ENCODE data around the gene CDK15.
"Not testable (repeated sequence)": the region's sequence is repeated elsewhere in the genome, so short reads cannot be mapped to it uniquely, and the experiment has no call there.

CDK15 gene

GRCh38 chr2:201790989-201791388 is 15.3 kb upstream of the CDK15 start:
- DNase-seq, result no peak

- DNase-seq, result no peak
Observed at GRCh38 chr2:201793631-201794030, 12.7 kb upstream of the CDK15 start.

GRCh38 chr2:201794294-201794693 is 12.0 kb upstream of the CDK15 start:
- no peak for DNase-seq

- no peak for DNase-seq
Observed at GRCh38 chr2:201795607-201796477, 10.5 kb upstream of the CDK15 start.

GRCh38 chr2:201796478-201796865 is 9.9 kb upstream of the CDK15 start:
- no peak for DNase-seq

DNA sequence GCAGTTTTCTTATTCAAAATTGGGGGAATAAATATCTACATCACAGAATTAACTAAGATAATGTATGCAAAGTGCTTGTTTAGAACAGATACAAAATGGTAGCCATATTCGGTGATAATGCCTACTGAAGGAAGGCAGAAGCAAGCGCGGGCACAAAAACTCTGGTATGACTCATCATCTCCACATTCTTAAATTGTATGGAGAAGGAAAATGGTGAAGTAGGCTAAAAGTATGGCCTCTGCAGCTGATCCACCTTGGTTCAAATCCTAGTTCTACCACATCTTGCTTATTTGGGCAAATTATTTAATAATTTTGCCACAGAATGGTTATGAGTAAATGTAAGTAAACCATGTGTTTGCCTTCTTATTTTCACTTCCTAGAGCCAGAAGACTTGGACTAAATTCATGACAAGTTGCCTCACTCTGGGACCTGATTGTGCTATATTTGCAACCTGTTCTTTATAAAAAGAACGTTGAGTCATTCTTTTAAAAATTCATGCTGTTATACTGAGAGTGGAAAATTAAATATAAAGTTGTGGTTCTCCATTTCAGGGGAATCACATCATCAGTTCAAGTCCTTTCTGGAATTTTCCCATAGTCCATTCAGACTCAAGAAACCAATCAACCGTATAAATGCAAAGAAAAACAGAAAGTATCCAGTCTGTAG is 9.0 kb upstream of the CDK15 start:
- no peak for DNase-seq

DNA sequence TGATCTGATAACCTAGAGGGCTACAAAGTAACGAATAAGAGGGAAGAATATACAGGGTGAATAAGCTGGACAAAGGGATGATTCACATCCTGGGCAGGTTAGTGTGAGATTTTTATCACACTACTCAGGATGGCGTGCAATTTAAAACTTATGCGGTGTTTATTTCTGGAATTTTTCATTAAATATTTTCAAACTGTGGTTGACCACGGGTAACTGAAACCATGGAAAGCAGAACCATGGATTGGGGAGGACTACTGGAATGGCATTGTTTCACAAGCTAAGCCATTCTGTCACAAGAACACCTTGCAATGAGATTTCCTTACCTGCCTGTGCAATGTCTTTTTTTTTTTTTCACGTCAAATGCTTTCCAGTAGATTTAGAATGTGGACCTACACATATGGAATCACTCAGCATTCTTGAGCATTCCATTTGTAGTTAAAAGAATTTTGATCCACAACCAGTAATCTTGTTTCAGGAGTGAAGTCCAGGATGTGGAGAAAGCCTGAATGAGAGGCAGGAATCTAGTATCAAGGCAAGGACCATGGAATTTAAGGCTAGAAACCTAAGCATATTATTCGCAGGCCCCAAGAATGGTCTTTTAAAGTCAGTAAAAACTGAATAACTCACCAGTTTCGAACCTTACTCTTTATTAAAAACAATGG is 8.0 kb upstream of the CDK15 start:
- no peak for DNase-seq

DNA sequence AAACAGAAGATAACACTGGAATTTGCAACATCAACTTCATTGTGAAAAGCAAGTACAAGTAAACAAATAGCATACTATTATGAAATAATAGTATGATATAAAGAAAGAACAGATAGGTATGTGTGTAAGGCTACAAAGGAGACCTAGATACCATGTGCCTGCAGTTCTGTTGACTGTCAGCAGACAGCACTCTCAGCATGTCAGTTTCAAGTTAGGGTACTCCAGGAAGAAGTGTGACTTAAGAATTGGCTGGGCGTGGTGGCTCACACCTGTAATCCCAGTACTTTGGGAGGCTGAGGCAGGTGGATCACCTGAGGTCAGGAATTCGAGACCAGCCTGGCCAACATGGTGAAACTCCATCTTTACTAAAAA is 7.4 kb upstream of the CDK15 start:
- not testable (repeated sequence) for DNase-seq

- no peak for DNase-seq
Observed at GRCh38 chr2:201807452-201807999, 1.2 kb downstream of the CDK15 start.

DNA sequence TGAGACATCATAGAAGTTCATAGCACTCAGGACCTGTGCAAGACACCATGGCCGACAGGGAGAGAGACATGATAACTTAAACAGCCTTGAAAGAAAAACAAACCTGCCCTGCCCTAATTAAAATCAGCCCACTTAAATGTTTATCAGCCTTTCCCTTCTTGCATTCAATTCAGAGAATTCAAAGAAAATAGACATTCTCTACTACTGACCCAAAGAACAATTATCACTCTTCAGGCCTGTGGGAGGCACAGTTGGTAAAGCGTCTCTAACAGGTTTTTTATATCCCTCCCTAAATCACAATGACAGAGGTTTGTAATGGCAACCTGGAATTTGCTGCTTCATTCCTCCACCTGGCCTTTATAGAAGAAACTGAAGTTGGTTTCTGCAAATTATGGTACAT is 1.7 kb downstream of the CDK15 start:
- DNase-seq, result no peak

DNA sequence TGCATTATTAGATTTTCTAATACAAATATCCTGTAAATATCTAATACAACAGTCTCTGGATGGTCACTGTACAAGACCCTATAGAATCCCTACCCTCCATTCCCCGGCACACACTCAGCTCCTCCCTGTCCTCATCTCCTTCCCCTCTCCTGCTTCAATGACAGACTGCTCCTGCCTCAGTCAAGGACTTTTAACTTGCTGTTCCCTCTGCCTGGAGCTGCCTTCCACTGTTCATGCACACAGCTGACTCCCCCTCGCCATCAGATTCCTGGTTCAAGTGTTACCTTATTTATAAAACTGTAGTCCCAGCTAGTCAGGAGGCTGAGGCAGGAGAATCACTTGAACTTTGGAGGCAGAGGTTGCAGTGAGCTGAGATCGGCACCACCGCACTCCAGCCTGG is 3.3 kb downstream of the CDK15 start:
- DNase-seq, result no peak

- DNase-seq, result not testable (repeated sequence)
Observed at GRCh38 chr2:201810604-201811003, 4.3 kb downstream of the CDK15 start.

GRCh38 chr2:201813996-201814760 is 7.8 kb downstream of the CDK15 start:
- DNase-seq, result no peak

DNA sequence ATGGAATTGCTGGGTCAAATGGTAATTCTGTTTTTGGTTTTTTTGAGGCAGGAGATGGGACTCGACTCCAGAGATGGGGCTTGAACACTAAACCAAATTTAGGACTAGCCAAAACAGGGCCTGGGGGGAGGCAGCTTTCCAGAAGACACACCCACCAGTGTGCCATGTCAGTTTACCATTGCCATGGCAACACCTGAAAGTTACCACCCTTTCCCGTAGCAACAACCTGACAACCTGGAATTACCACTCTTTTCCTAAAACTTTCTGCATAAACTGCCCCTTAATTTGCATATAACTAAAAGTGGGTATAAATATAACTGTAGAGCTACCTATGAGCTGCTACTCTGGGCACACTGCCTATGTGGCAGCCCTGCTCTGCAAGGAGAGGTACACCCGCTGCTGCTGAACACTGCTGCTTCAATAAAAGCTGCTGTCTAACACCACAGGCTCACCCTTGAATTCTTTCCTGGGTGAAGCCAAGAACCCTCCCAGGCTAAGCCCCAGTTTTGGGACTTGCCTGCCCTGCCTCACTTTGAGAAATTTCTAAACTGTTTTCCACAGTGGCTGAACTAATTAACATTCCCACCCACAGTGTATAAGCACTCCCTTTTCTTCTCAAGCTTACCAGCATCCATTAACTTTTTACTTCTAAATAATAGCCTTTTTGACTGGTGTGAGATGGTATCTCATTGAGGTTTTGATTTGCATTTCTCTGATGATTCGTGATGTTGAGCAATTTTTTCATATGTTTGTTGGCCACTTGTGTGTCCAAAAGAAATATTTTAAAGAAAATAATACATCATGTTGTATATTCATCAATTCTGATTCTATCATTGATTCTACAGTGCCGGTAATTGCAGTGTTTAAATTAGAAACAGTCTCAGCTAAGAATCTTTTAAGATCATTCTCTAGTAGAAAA is 10.6 kb downstream of the CDK15 start:
- DNase-seq, result no peak

DNA sequence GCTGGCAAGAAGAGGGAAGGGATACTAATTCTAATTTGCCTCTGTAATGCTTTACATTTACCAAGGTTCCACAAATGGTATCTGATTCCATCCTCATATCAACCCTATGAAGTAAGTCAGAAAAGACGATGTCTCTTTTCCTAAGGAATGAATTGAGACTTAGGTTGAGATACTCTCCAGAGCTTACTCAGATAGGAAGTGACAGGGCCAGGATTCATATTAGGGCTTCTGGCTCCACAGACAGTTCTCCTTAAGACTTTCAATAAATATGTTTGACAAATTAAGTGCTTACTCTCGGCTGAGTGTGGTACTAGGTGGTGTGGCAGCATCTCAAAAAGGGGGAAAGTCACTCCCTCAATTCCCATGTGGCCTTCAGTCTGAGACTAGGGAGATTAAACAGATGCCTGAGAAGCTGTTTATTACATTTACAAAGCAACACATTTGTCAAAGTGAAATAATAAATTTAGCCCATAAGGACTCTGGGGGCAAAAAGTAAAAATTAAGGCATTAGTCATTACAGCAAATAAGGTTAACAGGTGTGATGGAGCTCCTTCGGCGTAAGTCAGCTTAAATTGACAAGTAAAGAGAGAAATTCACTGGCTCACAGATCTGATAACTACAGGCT is 14.2 kb downstream of the CDK15 start:
- DNase-seq, result no peak

DNA sequence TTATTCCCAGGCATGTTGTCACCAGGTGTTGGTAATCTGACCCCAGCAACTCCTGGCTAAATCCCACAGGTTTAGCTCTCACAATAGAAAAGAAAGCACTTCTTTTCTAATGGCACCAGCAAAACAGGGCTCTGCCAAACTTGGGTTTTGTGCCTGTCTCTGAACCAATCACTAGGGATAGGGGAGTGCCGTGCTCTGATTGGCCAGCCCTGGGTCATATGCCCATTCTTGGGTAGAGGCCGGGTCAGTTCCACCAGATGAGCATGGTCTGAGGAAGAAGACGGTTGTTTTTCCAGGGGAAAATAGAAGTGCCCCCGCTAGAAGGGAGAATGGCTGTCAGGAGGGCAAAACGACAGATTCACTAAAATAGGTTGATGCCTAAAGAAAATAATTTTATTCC is 14.7 kb downstream of the CDK15 start:
- DNase-seq, result no peak

GRCh38 chr2:201824212-201824611 is 17.9 kb downstream of the CDK15 start:
- no peak for DNase-seq

DNA sequence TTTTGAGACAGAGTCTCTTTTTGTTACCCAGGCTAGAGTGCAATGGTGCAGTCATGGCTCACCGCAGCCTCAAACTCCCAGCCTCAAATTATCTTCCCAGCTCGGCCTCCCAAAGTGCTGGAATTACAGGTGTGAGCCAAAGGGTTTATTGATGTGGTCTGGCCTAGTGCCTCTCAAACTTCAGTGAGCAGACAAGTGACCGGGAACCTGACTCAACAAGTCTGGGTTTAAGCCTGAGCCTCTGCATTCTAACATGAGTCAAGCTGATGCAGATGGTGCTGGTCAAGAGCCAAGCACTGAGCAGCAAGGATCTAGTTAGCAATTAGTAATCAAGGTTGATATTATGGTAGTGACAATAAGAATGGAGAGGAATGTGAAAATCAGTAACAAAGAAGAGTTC is 21.3 kb downstream of the CDK15 start:
- DNase-seq, result no peak

- DNase-seq, result no peak
Observed at GRCh38 chr2:201828220-201828619, 21.9 kb downstream of the CDK15 start.

DNA sequence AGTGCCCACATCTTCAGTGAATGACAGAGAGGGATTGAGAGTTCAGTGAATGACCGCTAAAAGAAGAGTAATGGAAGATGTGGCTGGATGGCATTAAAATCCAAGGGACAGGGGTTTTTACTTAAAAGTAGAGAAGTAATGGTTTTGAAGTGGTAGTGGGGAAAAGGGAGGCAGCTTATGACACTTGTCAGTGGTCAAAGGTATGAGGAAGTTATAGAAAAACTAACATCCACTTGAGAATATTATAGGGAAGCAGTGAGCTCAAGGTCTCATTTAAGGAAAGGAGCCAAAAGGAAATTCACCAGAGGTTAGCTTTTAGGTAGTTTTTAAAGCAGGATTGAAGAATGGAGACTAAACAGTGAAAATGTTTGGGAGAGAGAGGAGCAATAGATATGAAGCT is 24.3 kb downstream of the CDK15 start:
- DNase-seq, result no peak

- no peak for DNase-seq
Observed at GRCh38 chr2:201831469-201831868, 25.1 kb downstream of the CDK15 start.
